GM10248 (cell line): ENCODE measurements around the gene SH3PXD2A.

Experiments
- CTCF ChIA-PET: fragments of 300-600 bp; sonication (Branson Sonifier 250); formaldehyde crosslinking; extraction: SDS; loops from one replicate; lab custom pipeline; 2021; ENCODE audit warnings: antibody characterized with exemption; lab: Yijun Ruan, JAX
- POLR2A ChIA-PET: fragments of 350-650 bp; sonication (Branson Sonifier 250); formaldehyde crosslinking; extraction: SDS; loops from one replicate; lab custom pipeline; 2020; ENCODE audit warnings: antibody characterized with exemption; lab: Yijun Ruan, JAX
- DNase-seq: peaks from one replicate; pipeline ENCODE4 v3.0.0; 2012; ENCODE audit errors: extremely low spot score
- CTCF ChIP-seq: IDR thresholded peaks from 2 replicates; pipeline ENCODE4 v1.5.1; 2012; ENCODE audit warnings: mild to moderate bottlenecking, low read depth; ENCODE audit errors: extremely low read depth, missing control alignments, control extremely low read depth

SH3PXD2A gene

GRCh38 chr10:103673606-103674005 is 181.8 kb downstream of the SH3PXD2A start:
- no peak for TF ChIP-seq CTCF
- ChIA-PET CTCF (no interaction called here), POLR2A (no interaction called here)
- no peak for DNase-seq

DNA sequence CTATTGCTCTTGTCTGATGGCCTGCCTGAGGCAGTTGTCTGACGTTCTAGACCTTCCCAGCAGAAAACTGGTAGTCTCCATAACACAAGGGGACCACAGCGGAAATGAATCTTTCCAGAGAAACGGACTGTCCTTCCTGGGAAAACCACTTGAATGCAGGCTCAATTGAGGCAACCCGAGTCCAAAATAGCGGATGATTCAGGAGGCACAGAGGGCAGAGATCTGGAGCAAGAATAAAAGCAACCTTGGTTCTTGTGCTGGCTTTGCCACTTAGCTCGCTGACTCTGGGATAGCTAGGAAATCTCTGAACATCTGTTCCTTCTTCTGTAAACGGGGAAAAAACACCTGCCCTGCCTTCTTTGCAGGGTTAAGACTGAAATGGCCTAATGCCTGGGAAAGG is 183.0 kb downstream of the SH3PXD2A start:
- ChIA-PET POLR2A (no interaction called here), CTCF (interaction anchor here (2.4 kb wide), 1 partner anchor 14 kb away, joined by 13 read pairs; no protein-coding TSS in a partner anchor)
- no peak for DNase-seq
- no peak for TF ChIP-seq CTCF

DNA sequence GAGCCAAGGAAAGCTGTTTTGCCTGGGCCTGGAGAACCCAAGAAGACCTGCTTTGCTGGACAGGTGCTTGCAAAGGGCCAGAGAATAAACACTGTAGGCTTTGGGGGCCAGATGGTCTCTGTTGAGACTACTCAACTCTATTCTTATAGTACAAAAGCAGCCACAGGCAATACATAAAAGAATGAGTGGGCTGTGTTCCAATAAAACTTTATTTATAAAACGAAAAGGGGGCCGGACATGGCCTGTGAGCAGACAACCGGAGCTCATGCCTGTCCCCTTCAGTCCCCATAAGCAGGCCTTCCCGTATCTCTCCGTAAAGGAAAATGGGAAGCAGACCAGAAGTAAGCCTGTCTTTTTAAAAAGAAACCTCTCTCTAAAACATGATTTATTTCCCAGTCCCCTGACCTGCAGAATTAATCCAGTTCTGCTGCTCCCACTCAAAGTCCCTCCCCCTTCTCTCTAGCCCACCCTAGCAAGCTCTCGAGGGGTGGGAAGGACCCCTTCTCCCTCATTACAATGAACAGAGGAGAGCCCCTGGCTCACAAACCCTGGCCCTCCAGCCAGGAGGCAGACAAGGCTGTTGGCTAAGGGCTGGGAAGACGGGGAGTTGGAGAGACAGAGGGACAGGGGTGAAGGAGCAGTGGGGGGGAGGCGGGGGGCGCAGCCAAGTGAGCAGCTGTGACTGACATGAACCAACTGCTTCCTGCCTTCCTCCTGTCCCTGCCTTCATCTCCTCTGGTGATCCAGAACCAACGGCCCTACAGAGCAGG is 184.1 kb downstream of the SH3PXD2A start:
- no peak for DNase-seq
- POLR2A ChIA-PET: no interaction called here
- CTCF ChIA-PET: interaction anchor here (2.4 to 2.5 kb wide), 2 partner anchors 9 to 15 kb away, joined by 7 to 13 read pairs; no protein-coding TSS in a partner anchor
- no peak for TF ChIP-seq CTCF

DNA sequence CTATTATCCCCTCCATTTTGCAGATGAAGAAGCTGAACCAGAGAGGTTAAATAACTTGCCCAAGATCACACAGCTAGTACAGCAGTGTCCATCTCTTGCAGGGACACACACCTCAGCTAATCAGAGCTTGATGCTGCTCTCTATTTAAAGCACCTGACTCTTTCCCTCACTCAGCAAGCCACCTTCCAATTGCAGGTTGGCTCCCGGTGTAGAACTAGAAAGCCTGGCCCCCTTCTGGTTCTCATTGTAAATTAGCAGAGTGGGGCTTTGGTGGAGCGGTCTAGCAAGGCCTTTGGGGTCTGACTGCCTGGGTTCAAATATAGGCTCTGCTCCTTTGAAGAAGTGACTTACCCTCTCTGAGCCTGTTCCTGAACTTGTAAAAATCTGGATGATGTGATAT is 185.4 kb downstream of the SH3PXD2A start:
- no peak for TF ChIP-seq CTCF
- DNase-seq: no peak
- ChIA-PET POLR2A (no interaction called here), CTCF (interaction anchor here (2.5 to 3.2 kb wide), 2 partner anchors 10 to 18 kb away, joined by 7 to 27 read pairs; no protein-coding TSS in a partner anchor)

- no peak for DNase-seq
- ChIA-PET POLR2A (no interaction called here), CTCF (interaction anchor here (2.5 to 3.2 kb wide), 2 partner anchors 11 to 18 kb away, joined by 7 to 27 read pairs; no protein-coding TSS in a partner anchor)
- no peak for TF ChIP-seq CTCF
Observed at GRCh38 chr10:103669243-103669929, 186.0 kb downstream of the SH3PXD2A start.
